ENCODE data around the gene SLC26A6. TPM values are rescaled to one million over a fixed set of nuclear protein-coding genes. Genes with fewer than 3 reads are reported as not detected.

The SLC26A6 gene
- polyA plus RNA-seq, 4 donors = 14.3 to 74.0 (median 30.4) TPM

- no peaks in the 10 kb centered on the region for H3K27me3 ChIP-seq (ENCODE audit: control insufficient read depth in 3 of 3, insufficient read depth in 3 of 3, low read length in 3 of 3)
- H3K9me3 ChIP-seq (ENCODE audit: control insufficient read depth in 2 of 2, insufficient read depth in 1 of 2, low read depth in 1 of 2, low read length in 1 of 2) = no peaks in the 10 kb centered on the region
- 89 to 94% (median 90%) methylated on average over 21 to 22 of the region's 22 CpGs for WGBS, 3 donors
- no peak for DNase-seq
- no peak for FAIRE-seq
- H3K27ac ChIP-seq (ENCODE audit: low read depth in 1 of 3, low read length in 2 of 3) = no peak overlapping the region
- H3K4me3 ChIP-seq (ENCODE audit: low read depth in 1 of 3, low read length in 3 of 3) = no peak overlapping the region
- H3K4me1 ChIP-seq (ENCODE audit: control insufficient read depth in 3 of 3, insufficient read depth in 2 of 3, low read depth in 1 of 3, low read length in 2 of 3) = peaks cover 0 to 21% (median 3%) of the 10 kb centered on the region in 3 donors
- H3K36me3 ChIP-seq (ENCODE audit: control insufficient read depth in 3 of 3, insufficient read depth in 2 of 3, low read depth in 1 of 3, low read length in 3 of 3) = peaks cover 0 to 67% (median 2%) of the 10 kb centered on the region in 3 donors
Observed at GRCh38 chr3:48631516-48632448, 3.5 kb downstream of the SLC26A6 start.

GRCh38 chr3:48630833-48631232, 4.4 kb downstream of the SLC26A6 start:
- Histone ChIP-seq H3K4me1 (ENCODE audit: control insufficient read depth in 3 of 3, insufficient read depth in 2 of 3, low read depth in 1 of 3, low read length in 2 of 3) (peaks cover 0 to 12% (median 0%) of the 10 kb centered on the region in 3 donors), H3K27ac (ENCODE audit: low read depth in 1 of 3, low read length in 2 of 3) (no peak overlapping the region), H3K27me3 (ENCODE audit: control insufficient read depth in 3 of 3, insufficient read depth in 3 of 3, low read length in 3 of 3) (no peaks in the 10 kb centered on the region), H3K9me3 (ENCODE audit: control insufficient read depth in 2 of 2, insufficient read depth in 1 of 2, low read depth in 1 of 2, low read length in 1 of 2) (no peaks in the 10 kb centered on the region), H3K36me3 (ENCODE audit: control insufficient read depth in 3 of 3, insufficient read depth in 2 of 3, low read depth in 1 of 3, low read length in 3 of 3) (peaks cover 0 to 76% (median 6%) of the 10 kb centered on the region in 3 donors), H3K4me3 (ENCODE audit: low read depth in 1 of 3, low read length in 3 of 3) (no peak overlapping the region)
- DNase-seq (no peak), FAIRE-seq (no peak)
- 92 to 97% (median 94%) methylated on average over 12 of the region's 12 CpGs for WGBS, 3 donors

GRCh38 chr3:48630407-48630806, 4.9 kb downstream of the SLC26A6 start:
- 95 to 97% (median 96%) methylated on average over 7 to 8 of the region's 8 CpGs for WGBS, 3 donors
- DNase-seq (no peak), FAIRE-seq (no peak)
- H3K27ac ChIP-seq (ENCODE audit: low read depth in 1 of 3, low read length in 2 of 3) = no peak overlapping the region
- H3K4me3 ChIP-seq (ENCODE audit: low read depth in 1 of 3, low read length in 3 of 3) = no peak overlapping the region
- peaks cover 0 to 12% (median 0%) of the 10 kb centered on the region in 3 donors for H3K4me1 ChIP-seq (ENCODE audit: control insufficient read depth in 3 of 3, insufficient read depth in 2 of 3, low read depth in 1 of 3, low read length in 2 of 3)
- H3K9me3 ChIP-seq (ENCODE audit: control insufficient read depth in 2 of 2, insufficient read depth in 1 of 2, low read depth in 1 of 2, low read length in 1 of 2) = no peaks in the 10 kb centered on the region
- H3K36me3 ChIP-seq (ENCODE audit: control insufficient read depth in 3 of 3, insufficient read depth in 2 of 3, low read depth in 1 of 3, low read length in 3 of 3) = peaks cover 0 to 80% (median 6%) of the 10 kb centered on the region in 3 donors
- no peaks in the 10 kb centered on the region for H3K27me3 ChIP-seq (ENCODE audit: control insufficient read depth in 3 of 3, insufficient read depth in 3 of 3, low read length in 3 of 3)

GRCh38 chr3:48629894-48630293, 5.4 kb downstream of the SLC26A6 start:
- Histone ChIP-seq H3K27ac (ENCODE audit: low read depth in 1 of 3, low read length in 2 of 3) (no peak overlapping the region), H3K4me3 (ENCODE audit: low read depth in 1 of 3, low read length in 3 of 3) (no peak overlapping the region), H3K9me3 (ENCODE audit: control insufficient read depth in 2 of 2, insufficient read depth in 1 of 2, low read depth in 1 of 2, low read length in 1 of 2) (no peaks in the 10 kb centered on the region), H3K27me3 (ENCODE audit: control insufficient read depth in 3 of 3, insufficient read depth in 3 of 3, low read length in 3 of 3) (no peaks in the 10 kb centered on the region), H3K4me1 (ENCODE audit: control insufficient read depth in 3 of 3, insufficient read depth in 2 of 3, low read depth in 1 of 3, low read length in 2 of 3) (peaks cover 0 to 12% (median 0%) of the 10 kb centered on the region in 3 donors), H3K36me3 (ENCODE audit: control insufficient read depth in 3 of 3, insufficient read depth in 2 of 3, low read depth in 1 of 3, low read length in 3 of 3) (peaks cover 0 to 85% (median 6%) of the 10 kb centered on the region in 3 donors)
- no peak for FAIRE-seq
- DNase-seq = no peak
- WGBS, 3 donors = 97 to 99% (median 98%) methylated on average over 8 to 12 of the region's 12 CpGs

GRCh38 chr3:48628277-48629017, 6.8 kb downstream of the SLC26A6 start:
- Histone ChIP-seq H3K4me3 (ENCODE audit: low read depth in 1 of 3, low read length in 3 of 3) (no peak overlapping the region), H3K9me3 (ENCODE audit: control insufficient read depth in 2 of 2, insufficient read depth in 1 of 2, low read depth in 1 of 2, low read length in 1 of 2) (no peaks in the 10 kb centered on the region), H3K36me3 (ENCODE audit: control insufficient read depth in 3 of 3, insufficient read depth in 2 of 3, low read depth in 1 of 3, low read length in 3 of 3) (peaks cover 0 to 92% (median 6%) of the 10 kb centered on the region in 3 donors), H3K27me3 (ENCODE audit: control insufficient read depth in 3 of 3, insufficient read depth in 3 of 3, low read length in 3 of 3) (no peaks in the 10 kb centered on the region), H3K27ac (ENCODE audit: low read depth in 1 of 3, low read length in 2 of 3) (no peak overlapping the region), H3K4me1 (ENCODE audit: control insufficient read depth in 3 of 3, insufficient read depth in 2 of 3, low read depth in 1 of 3, low read length in 2 of 3) (peaks cover 0 to 9% (median 0%) of the 10 kb centered on the region in 3 donors)
- WGBS, 3 donors = 86 to 88% (median 86%) methylated on average over 13 of the region's 13 CpGs
- no peak for DNase-seq
- FAIRE-seq = no peak

- Histone ChIP-seq H3K27me3 (ENCODE audit: control insufficient read depth in 3 of 3, insufficient read depth in 3 of 3, low read length in 3 of 3) (no peaks in the 10 kb centered on the region), H3K9me3 (ENCODE audit: control insufficient read depth in 2 of 2, insufficient read depth in 1 of 2, low read depth in 1 of 2, low read length in 1 of 2) (no peaks in the 10 kb centered on the region), H3K27ac (ENCODE audit: low read depth in 1 of 3, low read length in 2 of 3) (no peak overlapping the region), H3K4me1 (ENCODE audit: control insufficient read depth in 3 of 3, insufficient read depth in 2 of 3, low read depth in 1 of 3, low read length in 2 of 3) (peaks cover 0 to 9% (median 0%) of the 10 kb centered on the region in 3 donors), H3K4me3 (ENCODE audit: low read depth in 1 of 3, low read length in 3 of 3) (no peak overlapping the region), H3K36me3 (ENCODE audit: control insufficient read depth in 3 of 3, insufficient read depth in 2 of 3, low read depth in 1 of 3, low read length in 3 of 3) (peaks cover 0 to 75% (median 6%) of the 10 kb centered on the region in 3 donors)
- DNase-seq (no peak), FAIRE-seq (no peak)
- 92 to 96% (median 94%) methylated on average over 6 of the region's 6 CpGs for WGBS, 3 donors
Observed at GRCh38 chr3:48625600-48625999, 9.7 kb downstream of the SLC26A6 start.

GRCh38 chr3:48624767-48625166, 10.5 kb downstream of the SLC26A6 start:
- H3K4me3 ChIP-seq (ENCODE audit: low read depth in 1 of 3, low read length in 3 of 3) = no peak overlapping the region
- no peak for FAIRE-seq
- H3K36me3 ChIP-seq (ENCODE audit: control insufficient read depth in 3 of 3, insufficient read depth in 2 of 3, low read depth in 1 of 3, low read length in 3 of 3) = peaks cover 0 to 73% (median 6%) of the 10 kb centered on the region in 3 donors
- H3K27ac ChIP-seq (ENCODE audit: low read depth in 1 of 3, low read length in 2 of 3) = peak overlapping the region in 1 of 3 donors; percentile 61
- no peaks in the 10 kb centered on the region for H3K27me3 ChIP-seq (ENCODE audit: control insufficient read depth in 3 of 3, insufficient read depth in 3 of 3, low read length in 3 of 3)
- H3K9me3 ChIP-seq (ENCODE audit: control insufficient read depth in 2 of 2, insufficient read depth in 1 of 2, low read depth in 1 of 2, low read length in 1 of 2) = no peaks in the 10 kb centered on the region
- no peak for DNase-seq
- H3K4me1 ChIP-seq (ENCODE audit: control insufficient read depth in 3 of 3, insufficient read depth in 2 of 3, low read depth in 1 of 3, low read length in 2 of 3) = peaks cover 0 to 15% (median 0%) of the 10 kb centered on the region in 3 donors
- 91 to 96% (median 94%) methylated on average over 10 of the region's 10 CpGs for WGBS, 3 donors

- WGBS, 3 donors = 67 to 73% (median 69%) methylated on average over 6 of the region's 6 CpGs
- Histone ChIP-seq H3K27me3 (ENCODE audit: control insufficient read depth in 3 of 3, insufficient read depth in 3 of 3, low read length in 3 of 3) (no peaks in the 10 kb centered on the region), H3K4me1 (ENCODE audit: control insufficient read depth in 3 of 3, insufficient read depth in 2 of 3, low read depth in 1 of 3, low read length in 2 of 3) (peaks cover 0 to 23% (median 0%) of the 10 kb centered on the region in 3 donors), H3K9me3 (ENCODE audit: control insufficient read depth in 2 of 2, insufficient read depth in 1 of 2, low read depth in 1 of 2, low read length in 1 of 2) (no peaks in the 10 kb centered on the region), H3K4me3 (ENCODE audit: low read depth in 1 of 3, low read length in 3 of 3) (no peak overlapping the region), H3K27ac (ENCODE audit: low read depth in 1 of 3, low read length in 2 of 3) (peak overlapping the region in 1 of 3 donors; percentile 61), H3K36me3 (ENCODE audit: control insufficient read depth in 3 of 3, insufficient read depth in 2 of 3, low read depth in 1 of 3, low read length in 3 of 3) (peaks cover 0 to 66% (median 6%) of the 10 kb centered on the region in 3 donors)
- FAIRE-seq (no peak), DNase-seq (peak in 1 of 2 donors; percentile 50)
Observed at GRCh38 chr3:48623851-48624547, 11.3 kb downstream of the SLC26A6 start.

Data from small intestine (tissue), 7 donors.